C4-2B (cell line): ENCODE measurements around the gene PPP6C.

ENCODE experiments used
- CTCF ChIP-seq: fragments of 450-650 bp; conservative IDR thresholded peaks from 2 replicates; pipeline ENCODE4 v1.5.1; 2017; ENCODE audit warnings: mild to moderate bottlenecking
- ZFX ChIP-seq: fragments of 450-650 bp; IDR thresholded peaks from 2 replicates; pipeline ENCODE4 v1.6.1; 2017

- no peak for TF ChIP-seq CTCF
- TF ChIP-seq ZFX: no peak
These were observed 29.0 kb upstream of the PPP6C start for GRCh38 chr9:125218621-125219020.
